Measurements from ENCODE around the gene BRD7.

BRD7 gene

GRCh38 chr16:50331570-50331969, 37.2 kb downstream of the BRD7 start:
- 0 out of 2 replicates have a peak, but pooled peaks cover 4% of the 10 kb centered on the region for H3K4me1 ChIP-seq (ENCODE audit: insufficient read depth, low read length)
- H3K27ac ChIP-seq (ENCODE audit: low read depth, low read length): no peak overlapping the region
- H3K36me3 ChIP-seq (ENCODE audit: insufficient read depth, low read length): peaks cover 81% of the 10 kb centered on the region
- no peak overlapping the region for H3K9ac ChIP-seq (ENCODE audit: low read depth, low read length)
- 97% methylated on average over 5 of the region's 5 CpGs for WGBS
- no peak overlapping the region for H3K4me3 ChIP-seq (ENCODE audit: low read length)
- no peaks in the 10 kb centered on the region for H3K9me3 ChIP-seq (ENCODE audit: insufficient read depth, low read depth, low read length)
- no peaks in the 10 kb centered on the region for H3K27me3 ChIP-seq (ENCODE audit: insufficient read depth, low read length)

- Histone ChIP-seq H3K27me3 (ENCODE audit: insufficient read depth, low read length) (no peaks in the 10 kb centered on the region), H3K9ac (ENCODE audit: low read depth, low read length) (no peak overlapping the region), H3K9me3 (ENCODE audit: insufficient read depth, low read depth, low read length) (no peaks in the 10 kb centered on the region), H3K27ac (ENCODE audit: low read depth, low read length) (no peak overlapping the region), H3K36me3 (ENCODE audit: insufficient read depth, low read length) (peaks cover 90% of the 10 kb centered on the region), H3K4me3 (ENCODE audit: low read length) (no peak overlapping the region), H3K4me1 (ENCODE audit: insufficient read depth, low read length) (0 out of 2 replicates have a peak, but pooled peaks cover 4% of the 10 kb centered on the region)
- WGBS: 90% methylated on average over 11 of the region's 11 CpGs
Measured at GRCh38 chr16:50329446-50330189, 39.2 kb downstream of the BRD7 start.

DNA sequence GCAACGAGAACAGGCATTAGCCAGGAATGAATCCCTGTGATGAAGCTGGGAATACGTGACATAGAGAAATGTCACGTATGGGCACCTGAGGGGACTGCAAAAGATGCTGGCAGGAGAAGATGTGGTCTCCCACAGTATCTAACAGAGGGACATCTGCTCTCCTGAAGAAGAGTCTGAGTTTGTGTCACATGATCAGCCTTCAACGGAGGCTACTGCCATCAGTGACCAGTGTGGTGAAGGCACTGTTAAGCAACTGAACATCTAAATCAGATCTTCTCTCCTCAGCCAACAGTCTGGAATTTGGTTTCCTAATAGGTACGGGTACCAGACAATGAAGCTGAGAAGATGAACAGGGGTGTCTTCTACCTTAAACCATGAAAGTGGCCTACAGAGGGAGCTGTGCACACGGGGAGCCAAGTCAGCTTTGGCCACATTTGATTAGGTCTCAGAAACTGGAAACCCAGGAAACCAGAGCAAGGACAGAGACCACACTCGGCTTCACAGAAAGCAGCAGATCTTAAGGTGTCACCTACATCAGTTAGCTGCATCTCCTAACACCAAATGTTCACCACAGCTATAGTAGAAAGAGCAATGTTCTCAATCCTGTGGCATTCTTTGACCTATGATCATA, 41.8 kb downstream of the BRD7 start:
- H3K27ac ChIP-seq (ENCODE audit: low read depth, low read length): no peak overlapping the region
- H3K4me3 ChIP-seq (ENCODE audit: low read length): no peak overlapping the region
- no peak overlapping the region for H3K9ac ChIP-seq (ENCODE audit: low read depth, low read length)
- 81% methylated on average over 7 of the region's 7 CpGs for WGBS
- H3K36me3 ChIP-seq (ENCODE audit: insufficient read depth, low read length): peaks cover 89% of the 10 kb centered on the region
- H3K9me3 ChIP-seq (ENCODE audit: insufficient read depth, low read depth, low read length): no peaks in the 10 kb centered on the region
- H3K4me1 ChIP-seq (ENCODE audit: insufficient read depth, low read length): 0 out of 2 replicates have a peak, but pooled peaks cover 4% of the 10 kb centered on the region
- no peaks in the 10 kb centered on the region for H3K27me3 ChIP-seq (ENCODE audit: insufficient read depth, low read length)

GRCh38 chr16:50326264-50326663, 42.5 kb downstream of the BRD7 start:
- 94% methylated on average over 5 of the region's 5 CpGs for WGBS
- Histone ChIP-seq H3K36me3 (ENCODE audit: insufficient read depth, low read length) (peaks cover 89% of the 10 kb centered on the region), H3K27me3 (ENCODE audit: insufficient read depth, low read length) (no peaks in the 10 kb centered on the region)

GRCh38 chr16:50324345-50324744, 44.4 kb downstream of the BRD7 start:
- Histone ChIP-seq H3K27ac (ENCODE audit: low read depth, low read length) (no peak overlapping the region), H3K9ac (ENCODE audit: low read depth, low read length) (no peak overlapping the region), H3K4me1 (ENCODE audit: insufficient read depth, low read length) (no peaks in the 10 kb centered on the region), H3K9me3 (ENCODE audit: insufficient read depth, low read depth, low read length) (no peaks in the 10 kb centered on the region), H3K36me3 (ENCODE audit: insufficient read depth, low read length) (peaks cover 93% of the 10 kb centered on the region), H3K4me3 (ENCODE audit: low read length) (no peak overlapping the region), H3K27me3 (ENCODE audit: insufficient read depth, low read length) (no peaks in the 10 kb centered on the region)
- WGBS: 92% methylated on average over 6 of the region's 6 CpGs

More at GRCh38 chr16:50326264-50326663, 42.5 kb downstream of the BRD7 start:
- H3K4me1 ChIP-seq (ENCODE audit: insufficient read depth, low read length): 0 out of 2 replicates have a peak, but pooled peaks cover 4% of the 10 kb centered on the region
- no peak overlapping the region for H3K4me3 ChIP-seq (ENCODE audit: low read length)
- H3K9ac ChIP-seq (ENCODE audit: low read depth, low read length): no peak overlapping the region
- H3K9me3 ChIP-seq (ENCODE audit: insufficient read depth, low read depth, low read length): no peaks in the 10 kb centered on the region
- no peak overlapping the region for H3K27ac ChIP-seq (ENCODE audit: low read depth, low read length)

DNA sequence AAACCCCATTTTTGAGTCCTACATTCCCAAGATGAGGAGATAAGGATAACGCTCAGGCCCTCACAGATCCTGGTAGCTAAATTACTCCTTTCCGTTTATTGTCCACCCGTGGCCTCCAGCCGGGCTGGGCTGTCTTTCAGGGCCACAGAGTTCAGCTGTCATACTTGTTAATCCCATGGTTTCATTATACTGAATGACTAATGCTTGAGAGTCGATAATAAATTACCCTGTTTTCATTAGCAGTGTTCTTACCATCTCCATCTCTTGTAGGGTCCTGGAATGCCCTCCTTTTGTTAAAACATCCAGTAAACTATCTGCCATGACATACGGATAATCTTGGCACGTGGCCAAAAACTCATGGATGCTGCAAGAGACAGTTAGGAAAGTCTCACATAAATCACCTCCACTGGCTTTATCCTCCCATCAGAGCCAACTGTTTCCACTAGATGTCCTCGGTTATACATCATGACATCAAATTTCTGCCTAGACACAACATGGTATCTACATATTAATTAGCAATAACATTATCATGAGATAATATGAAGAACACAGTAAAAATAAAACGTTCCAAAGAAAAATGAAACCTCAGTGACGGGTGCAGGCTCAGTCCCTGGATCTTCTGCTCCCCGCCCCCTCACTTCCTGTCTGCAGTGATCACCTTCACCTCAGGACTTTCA, 45.3 kb downstream of the BRD7 start:
- H3K4me1 ChIP-seq (ENCODE audit: insufficient read depth, low read length): no peaks in the 10 kb centered on the region
- H3K36me3 ChIP-seq (ENCODE audit: insufficient read depth, low read length): peaks cover 93% of the 10 kb centered on the region
- no peaks in the 10 kb centered on the region for H3K9me3 ChIP-seq (ENCODE audit: insufficient read depth, low read depth, low read length)
- no peak overlapping the region for H3K27ac ChIP-seq (ENCODE audit: low read depth, low read length)
- 92% methylated on average over 11 of the region's 11 CpGs for WGBS
- H3K27me3 ChIP-seq (ENCODE audit: insufficient read depth, low read length): no peaks in the 10 kb centered on the region
- no peak overlapping the region for H3K4me3 ChIP-seq (ENCODE audit: low read length)
- H3K9ac ChIP-seq (ENCODE audit: low read depth, low read length): no peak overlapping the region

DNA sequence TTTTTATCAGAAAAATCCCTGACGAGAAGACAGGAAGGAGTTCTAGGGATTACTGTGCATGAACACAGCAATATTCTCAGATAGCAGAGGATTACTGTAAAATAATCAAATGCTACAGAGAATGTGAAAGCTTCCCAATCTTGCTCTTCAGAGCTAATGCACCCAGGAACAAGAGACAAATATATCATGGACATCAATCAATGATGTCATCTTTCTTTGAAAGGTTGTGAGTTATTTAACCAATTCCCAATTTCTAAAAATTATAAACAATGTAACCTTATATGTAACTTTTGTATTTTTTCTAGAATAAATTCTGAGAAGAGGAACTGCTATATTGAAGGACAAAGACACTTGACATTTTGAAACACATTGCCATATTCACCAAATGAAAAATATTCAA, 46.5 kb downstream of the BRD7 start:
- 100% methylated on average over 1 of the region's 1 CpG for WGBS
- Histone ChIP-seq H3K27ac (ENCODE audit: low read depth, low read length) (no peak overlapping the region), H3K4me1 (ENCODE audit: insufficient read depth, low read length) (no peaks in the 10 kb centered on the region), H3K36me3 (ENCODE audit: insufficient read depth, low read length) (peaks cover 95% of the 10 kb centered on the region), H3K4me3 (ENCODE audit: low read length) (no peak overlapping the region), H3K9ac (ENCODE audit: low read depth, low read length) (no peak overlapping the region), H3K9me3 (ENCODE audit: insufficient read depth, low read depth, low read length) (no peaks in the 10 kb centered on the region), H3K27me3 (ENCODE audit: insufficient read depth, low read length) (no peaks in the 10 kb centered on the region)

GRCh38 chr16:50320310-50320709, 48.5 kb downstream of the BRD7 start:
- H3K9ac ChIP-seq (ENCODE audit: low read depth, low read length): no peak overlapping the region
- H3K27ac ChIP-seq (ENCODE audit: low read depth, low read length): no peak overlapping the region
- H3K27me3 ChIP-seq (ENCODE audit: insufficient read depth, low read length): no peaks in the 10 kb centered on the region
- no peaks in the 10 kb centered on the region for H3K4me1 ChIP-seq (ENCODE audit: insufficient read depth, low read length)
- WGBS: 96% methylated on average over 5 of the region's 5 CpGs
- H3K9me3 ChIP-seq (ENCODE audit: insufficient read depth, low read depth, low read length): no peaks in the 10 kb centered on the region
- peaks cover 99% of the 10 kb centered on the region for H3K36me3 ChIP-seq (ENCODE audit: insufficient read depth, low read length)
- H3K4me3 ChIP-seq (ENCODE audit: low read length): no peak overlapping the region

- WGBS: 95% methylated on average over 9 of the region's 9 CpGs
- peaks cover 98% of the 10 kb centered on the region for H3K36me3 ChIP-seq (ENCODE audit: insufficient read depth, low read length)
- H3K9me3 ChIP-seq (ENCODE audit: insufficient read depth, low read depth, low read length): no peaks in the 10 kb centered on the region
- H3K9ac ChIP-seq (ENCODE audit: low read depth, low read length): no peak overlapping the region
- no peaks in the 10 kb centered on the region for H3K27me3 ChIP-seq (ENCODE audit: insufficient read depth, low read length)
- no peak overlapping the region for H3K27ac ChIP-seq (ENCODE audit: low read depth, low read length)
- H3K4me3 ChIP-seq (ENCODE audit: low read length): no peak overlapping the region
- H3K4me1 ChIP-seq (ENCODE audit: insufficient read depth, low read length): no peaks in the 10 kb centered on the region
Measured at GRCh38 chr16:50318796-50319578, 49.8 kb downstream of the BRD7 start.

GRCh38 chr16:50316848-50317630, 51.7 kb downstream of the BRD7 start:
- 96% methylated on average over 10 of the region's 10 CpGs for WGBS
- H3K36me3 ChIP-seq (ENCODE audit: insufficient read depth, low read length): peaks cover 80% of the 10 kb centered on the region
- no peak overlapping the region for H3K27ac ChIP-seq (ENCODE audit: low read depth, low read length)
- H3K9ac ChIP-seq (ENCODE audit: low read depth, low read length): no peak overlapping the region
- no peak overlapping the region for H3K4me3 ChIP-seq (ENCODE audit: low read length)
- H3K9me3 ChIP-seq (ENCODE audit: insufficient read depth, low read depth, low read length): no peaks in the 10 kb centered on the region
- H3K4me1 ChIP-seq (ENCODE audit: insufficient read depth, low read length): no peaks in the 10 kb centered on the region
- H3K27me3 ChIP-seq (ENCODE audit: insufficient read depth, low read length): no peaks in the 10 kb centered on the region

Measured in HUES64 (cell line).